Left lung (tissue), 10 donors: ENCODE data around the gene GUCA2B. TPM values are rescaled to one million over a fixed set of nuclear protein-coding genes. Genes with fewer than 3 reads are reported as not detected.
A peak's percentile ranks its signal among the peaks of the same experiment; 100 is the strongest.

Experiments
- ATAC-seq: fragments of 200-7000 bp; cut with Tn5 transposase; one replicate; pipeline ENCODE4 v1.9.1; 2020; ENCODE audit warnings: moderate library complexity
- DNase-seq, 4 donors: peaks; one replicate each; pipeline ENCODE4 v3.0.0-alpha.2; 2013 to 2020
- H3K27ac ChIP-seq, 2 donors: fragments of 200-600 bp; sonication (generic) in 1 of 2; one replicate each; pipeline versions ENCODE4 v1.5.0 to v1.8.0; 2020 to 2021
- H3K27me3 ChIP-seq, 2 donors: fragments of 200-600 bp; sonication (generic) in 1 of 2; one replicate each; pipeline versions ENCODE4 v1.5.0 to v1.8.0; 2020 to 2021
- H3K36me3 ChIP-seq, 2 donors: fragments of 200-600 bp; sonication (generic) in 1 of 2; one replicate each; pipeline versions ENCODE4 v1.5.0 to v1.8.0; 2020 to 2021
- H3K4me1 ChIP-seq, 2 donors: fragments of 200-600 bp; one replicate each; pipeline ENCODE4 v1.8.0; 2021
- H3K4me3 ChIP-seq, 2 donors: fragments of 200-600 bp; sonication (generic) in 1 of 2; one replicate each; pipeline versions ENCODE4 v1.5.0 to v1.8.0; 2020 to 2021; ENCODE audit warnings: mild to moderate bottlenecking in 1 of 2
- H3K9me3 ChIP-seq, 2 donors: fragments of 200-600 bp; sonication (generic) in 1 of 2; one replicate each; pipeline versions ENCODE4 v1.5.0 to v1.8.0; 2020 to 2021
- CTCF ChIP-seq, 2 donors: fragments of 200-600 bp; sonication (generic) in 1 of 2; IDR thresholded peaks; one replicate each; pipeline versions ENCODE4 v1.5.0 to v1.8.0; 2021; ENCODE audit warnings: antibody characterized with exemption in 2 of 2
- intact Hi-C, 2 donors: fragments of 100-400 bp; cut with DNase I; formaldehyde crosslinking; loops; one replicate each; pipeline versions ENCODE4 v1.11.2 to v1.14.2; 2022
- polyA plus RNA-seq, 6 donors: library from polyadenylated mRNA; unstranded; fragments of 120-200 nt; gene quantifications; one replicate each; pipeline ENCODE4 v1.2.1, GENCODE V29; 2013; ENCODE audit not compliant: insufficient read length in 6 of 6
- total RNA-seq, 2 donors: library from RNA; stranded (reverse); fragmentation: NEBNext Ultra II Directional; extraction: Animal tissue kit (Norgen Biotek cat#: 25700); gene quantifications; one replicate each; pipeline ENCODE4 v1.2.1, GENCODE V29; 2021
- donor health status: DM: no; HTN: yes; CAD: no.
- donor health status: DM: no; HTN: no; CAD: no.

Gene GUCA2B
- total and polyA plus RNA-seq, 8 donors = not detected

GRCh38 chr1:42168763-42169162 is 15.6 kb downstream of the GUCA2B start:
- Histone ChIP-seq H3K4me3 (no peak overlapping the region), H3K9me3 (no peaks in the 10 kb centered on the region), H3K27ac (no peak overlapping the region), H3K27me3 (no peaks in the 10 kb centered on the region), H3K36me3 (no peaks in the 10 kb centered on the region), H3K4me1 (peaks cover 8 to 39% of the 10 kb centered on the region in 2 donors)
- ATAC-seq (no peak), DNase-seq (no peak)
- intact Hi-C loops = no loop called here
- no peak for TF ChIP-seq CTCF (IDR thresholded peaks at IDR 0.05)

- Histone ChIP-seq H3K9me3 (no peaks in the 10 kb centered on the region), H3K27me3 (no peaks in the 10 kb centered on the region), H3K4me3 (no peak overlapping the region), H3K27ac (peak overlapping the region in 1 of 2 donors; percentile 58), H3K4me1 (peaks cover 9 to 38% of the 10 kb centered on the region in 2 donors), H3K36me3 (no peaks in the 10 kb centered on the region)
- no peak for TF ChIP-seq CTCF (IDR thresholded peaks at IDR 0.05)
- peak in 2 of 4 donors; percentile 52 to 74 for DNase-seq
- intact Hi-C loops = no loop called here
- ATAC-seq = peak; percentile 77
These were observed 17.8 kb downstream of the GUCA2B start for GRCh38 chr1:42170779-42171621.

GRCh38 chr1:42171679-42172266 is 18.6 kb downstream of the GUCA2B start:
- TF ChIP-seq CTCF (IDR thresholded peaks at IDR 0.05) = no peak
- H3K27ac ChIP-seq = peak overlapping the region in 1 of 2 donors; percentile 58
- H3K36me3 ChIP-seq = no peaks in the 10 kb centered on the region
- ATAC-seq = no peak
- no peak for DNase-seq
- no peak overlapping the region for H3K4me3 ChIP-seq
- intact Hi-C loops = no loop called here
- peaks cover 10 to 36% of the 10 kb centered on the region in 2 donors for H3K4me1 ChIP-seq
- no peaks in the 10 kb centered on the region for H3K27me3 ChIP-seq
- no peaks in the 10 kb centered on the region for H3K9me3 ChIP-seq

GRCh38 chr1:42172381-42173133 is 19.3 kb downstream of the GUCA2B start:
- intact Hi-C loops = no loop called here
- ATAC-seq (no peak), DNase-seq (peak in 1 of 4 donors; percentile 16)
- no peaks in the 10 kb centered on the region for H3K27me3 ChIP-seq
- no peaks in the 10 kb centered on the region for H3K9me3 ChIP-seq
- H3K36me3 ChIP-seq = no peaks in the 10 kb centered on the region
- peak overlapping the region in 1 of 2 donors; percentile 42 for H3K27ac ChIP-seq
- no peak overlapping the region for H3K4me3 ChIP-seq
- H3K4me1 ChIP-seq = peaks cover 16 to 44% of the 10 kb centered on the region in 2 donors
- no peak for TF ChIP-seq CTCF (IDR thresholded peaks at IDR 0.05)
